ENCODE measurements around the gene EXOC4.

Gene EXOC4

DNA sequence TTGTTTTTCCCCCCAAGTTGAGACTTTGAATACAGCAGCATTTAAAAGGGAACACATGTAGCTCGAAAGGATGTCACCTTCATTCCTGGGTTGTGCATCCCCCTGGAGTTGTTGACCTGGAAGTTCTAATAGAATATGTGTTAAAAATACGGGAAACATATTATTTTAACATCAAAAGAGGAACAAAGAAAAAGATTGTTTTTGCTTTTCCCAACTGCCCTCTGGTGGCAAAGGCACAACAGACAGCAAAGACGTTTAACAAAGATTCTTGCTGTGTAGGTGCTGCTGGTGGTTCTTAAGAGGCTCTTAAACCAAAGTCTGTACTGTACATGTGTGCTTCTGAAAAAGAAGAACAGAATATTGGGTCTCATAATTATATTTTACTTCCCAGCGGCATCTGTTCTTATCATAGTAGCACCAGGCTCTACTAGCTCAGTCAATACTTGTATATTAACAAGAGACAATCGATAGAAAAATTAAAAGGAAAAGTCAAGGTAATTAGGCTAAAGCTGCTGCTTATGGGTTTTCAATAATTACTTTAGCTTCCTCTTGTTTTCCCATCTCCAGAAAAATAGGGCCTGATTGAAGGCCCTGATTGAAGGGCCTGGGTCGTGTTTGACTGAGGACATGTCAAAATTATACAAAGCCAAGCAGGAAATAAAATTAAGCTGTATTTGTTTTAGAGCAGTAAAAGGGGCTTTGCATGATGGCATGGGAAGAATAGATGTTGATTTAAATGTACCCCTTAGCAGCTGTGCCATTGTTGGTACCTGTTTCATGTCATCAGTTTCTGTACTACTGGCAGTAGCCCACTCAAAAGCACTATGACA is 490.0 kb downstream of the EXOC4 start:
- DNase-seq (ENCODE audit: extremely low read depth, insufficient read length), result no peak
- H3K36me3 ChIP-seq (ENCODE audit: control insufficient read depth, insufficient read depth, low read length), result no peaks in the 10 kb centered on the region
- peak; percentile 49 for TF ChIP-seq CTCF (IDR thresholded peaks at IDR 0.05; ENCODE audit: insufficient read depth, low read length, poor library complexity, severe bottlenecking)
- no peaks in the 10 kb centered on the region for H3K27me3 ChIP-seq (replicated peaks; ENCODE audit: control insufficient read depth, insufficient read depth, low read length)
- H3K4me3 ChIP-seq (replicated peaks; ENCODE audit: low read depth, low read length), result no peak overlapping the region

DNA sequence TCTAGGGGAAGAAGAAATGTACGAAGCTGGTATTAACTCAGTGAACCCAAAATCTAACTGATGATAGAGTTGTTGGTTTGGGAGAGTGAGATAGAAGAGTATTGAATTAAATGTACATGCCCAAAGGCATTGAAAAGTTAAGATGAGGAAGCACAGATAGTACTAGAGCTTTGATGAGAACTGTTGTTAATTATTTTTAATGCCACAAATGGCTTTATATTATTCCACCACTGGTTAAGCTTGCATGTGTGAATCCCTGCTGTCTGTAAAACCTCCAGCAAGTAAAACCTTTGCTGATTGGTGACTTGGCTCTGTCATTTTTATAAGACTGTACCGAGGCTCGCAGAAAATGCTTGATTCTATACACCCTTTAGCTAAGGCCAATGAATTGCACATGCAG is 491.6 kb downstream of the EXOC4 start:
- no peaks in the 10 kb centered on the region for H3K27me3 ChIP-seq (replicated peaks; ENCODE audit: control insufficient read depth, insufficient read depth, low read length)
- H3K36me3 ChIP-seq (ENCODE audit: control insufficient read depth, insufficient read depth, low read length), result no peaks in the 10 kb centered on the region
- H3K4me3 ChIP-seq (replicated peaks; ENCODE audit: low read depth, low read length), result no peak overlapping the region
- no peak for DNase-seq (ENCODE audit: extremely low read depth, insufficient read length)
- TF ChIP-seq CTCF (IDR thresholded peaks at IDR 0.05; ENCODE audit: insufficient read depth, low read length, poor library complexity, severe bottlenecking), result no peak

- no peak for DNase-seq (ENCODE audit: extremely low read depth, insufficient read length)
- no peak for TF ChIP-seq CTCF (IDR thresholded peaks at IDR 0.05; ENCODE audit: insufficient read depth, low read length, poor library complexity, severe bottlenecking)
These were observed 493.4 kb downstream of the EXOC4 start for GRCh38 chr7:133746305-133746704.

GRCh38 chr7:133746847-133747246 is 494.0 kb downstream of the EXOC4 start:
- H3K27me3 ChIP-seq (replicated peaks; ENCODE audit: control insufficient read depth, insufficient read depth, low read length), result no peaks in the 10 kb centered on the region
- TF ChIP-seq CTCF (IDR thresholded peaks at IDR 0.05; ENCODE audit: insufficient read depth, low read length, poor library complexity, severe bottlenecking), result no peak
- H3K36me3 ChIP-seq (ENCODE audit: control insufficient read depth, insufficient read depth, low read length), result no peaks in the 10 kb centered on the region
- no peak overlapping the region for H3K4me3 ChIP-seq (replicated peaks; ENCODE audit: low read depth, low read length)
- DNase-seq (ENCODE audit: extremely low read depth, insufficient read length), result no peak

More at GRCh38 chr7:133746305-133746704, 493.4 kb downstream of the EXOC4 start:
- H3K4me3 ChIP-seq (replicated peaks; ENCODE audit: low read depth, low read length), result no peak overlapping the region
- H3K27me3 ChIP-seq (replicated peaks; ENCODE audit: control insufficient read depth, insufficient read depth, low read length), result no peaks in the 10 kb centered on the region
- no peaks in the 10 kb centered on the region for H3K36me3 ChIP-seq (ENCODE audit: control insufficient read depth, insufficient read depth, low read length)

- no peaks in the 10 kb centered on the region for H3K27me3 ChIP-seq (replicated peaks; ENCODE audit: control insufficient read depth, insufficient read depth, low read length)
- no peak for TF ChIP-seq CTCF (IDR thresholded peaks at IDR 0.05; ENCODE audit: insufficient read depth, low read length, poor library complexity, severe bottlenecking)
- no peak overlapping the region for H3K4me3 ChIP-seq (replicated peaks; ENCODE audit: low read depth, low read length)
- no peaks in the 10 kb centered on the region for H3K36me3 ChIP-seq (ENCODE audit: control insufficient read depth, insufficient read depth, low read length)
- DNase-seq (ENCODE audit: extremely low read depth, insufficient read length), result no peak
These were observed 495.8 kb downstream of the EXOC4 start for GRCh38 chr7:133748443-133749407.

All from GM06990 (cell line).